K562 (cell line): ENCODE results near the gene MRPL38. TPM values are rescaled to one million over a fixed set of nuclear protein-coding genes. Genes with fewer than 3 reads are reported as not detected.

ENCODE experiments used
- ATAC-seq: fragments of 200-7000 bp; cut with Tn5 transposase; 3 replicates; pipeline ENCODE4 v1.9.1; 2020; ENCODE audit warnings: moderate library complexity
- BruUV-seq: library from RNA; stranded (reverse); fragments of 400-500 nt; replicated peaks from 2 replicates; lab custom pipeline; 2021; lab: Mats Ljungman, UMichigan
- CTCF ChIA-PET: fragments of 300-600 bp; formaldehyde crosslinking; extraction: SDS; loops from one replicate; lab custom pipeline; 2021; ENCODE audit warnings: low intra/inter-chr PET ratio; lab: Yijun Ruan, JAX
- POLR2A ChIA-PET: fragments of 300-600, 350-650 bp; sonication (Branson Sonifier 250); formaldehyde crosslinking; extraction: SDS; loops from one replicate; lab custom pipeline; 2021; ENCODE audit warnings: antibody characterized with exemption, inconsistent platforms; lab: Yijun Ruan, JAX
- DNase-seq, 4 experiments: peaks; one replicate each; pipeline versions ENCODE4 v3.0.0 to v3.0.0-alpha.2; 2011 to 2018; ENCODE audit warnings: low spot score in 3 of 4, mixed read lengths in 3 of 4; ENCODE audit errors: extremely low read depth in 1 of 4
- FAIRE-seq: peaks from 2 replicates; lab custom pipeline; 2011; peaks lifted over from hg19 to GRCh38; lab: Jason Lieb, UNC
- H2AFZ ChIP-seq: 2 replicates; pipeline ENCODE4 v1.6.0; 2011; ENCODE audit warnings: low read depth, low read length, control low read depth, inconsistent platforms
- H3K27ac ChIP-seq: fragments of 200-600 bp; 3 replicates; pipeline ENCODE4 v1.8.0; 2011; ENCODE audit warnings: low read depth, mild to moderate bottlenecking, control low read depth, inconsistent platforms, low read length, moderate library complexity, mixed read lengths; ENCODE audit errors: extremely low read depth
- H3K27me3 ChIP-seq, 2 experiments: fragments of 300-600 bp in 1 of 2; 2 replicates in 1 of 2; 3 replicates in 1 of 2; pipeline versions ENCODE4 v1.6.0 to v1.8.0; 2011; ENCODE audit warnings: inconsistent platforms in 2 of 2, low read length in 2 of 2, mild to moderate bottlenecking in 1 of 2, mixed read lengths in 1 of 2, moderate library complexity in 1 of 2; ENCODE audit not compliant: control insufficient read depth in 2 of 2, insufficient read depth in 2 of 2
- H3K36me3 ChIP-seq: fragments of 300-600 bp; 3 replicates; pipeline ENCODE4 v1.8.0; 2011; ENCODE audit warnings: mild to moderate bottlenecking, low read length, inconsistent platforms; ENCODE audit not compliant: control insufficient read depth, insufficient read depth
- H3K4me1 ChIP-seq, 2 experiments: fragments of 200-600 bp in 1 of 2; replicated peaks in 1 of 2; 2 replicates in 1 of 2; 3 replicates in 1 of 2; pipeline versions ENCODE4 v1.5.1 to v1.8.0; 2011; ENCODE audit warnings: inconsistent platforms in 2 of 2, low read length in 2 of 2, mild to moderate bottlenecking in 1 of 2, mixed read lengths in 1 of 2, moderate library complexity in 1 of 2; ENCODE audit not compliant: control insufficient read depth in 2 of 2, insufficient read depth in 2 of 2
- H3K4me2 ChIP-seq: 2 replicates; pipeline ENCODE4 v1.6.1; 2011; ENCODE audit warnings: low read length, control low read depth, inconsistent platforms, mixed read lengths; ENCODE audit not compliant: insufficient read depth
- H3K4me3 ChIP-seq: fragments of 200-600 bp; sonication (generic), shearing (Covaris generic); 2 replicates; pipeline ENCODE4 v1.5.1; 2016; ENCODE audit warnings: control low read depth, inconsistent platforms
- H3K79me2 ChIP-seq: fragments of 200-600 bp; 3 replicates; pipeline ENCODE4 v1.8.0; 2011; ENCODE audit warnings: low read length, inconsistent platforms; ENCODE audit not compliant: control insufficient read depth, insufficient read depth
- H3K9ac ChIP-seq, 2 experiments: 2 replicates each; pipeline versions ENCODE4 v1.6.0 to v1.6.1; 2011; ENCODE audit warnings: low read depth in 2 of 2, low read length in 2 of 2, control low read depth in 1 of 2, inconsistent platforms in 1 of 2, mild to moderate bottlenecking in 1 of 2, mixed read lengths in 1 of 2; ENCODE audit not compliant: insufficient read depth in 1 of 2
- H3K9me1 ChIP-seq: one replicate; pipeline ENCODE4 v1.6.0; 2011; ENCODE audit warnings: inconsistent platforms, mild to moderate bottlenecking, low read length, moderate library complexity; ENCODE audit not compliant: control insufficient read depth, insufficient read depth
- H3K9me3 ChIP-seq: replicated peaks from 2 replicates; pipeline ENCODE4 v1.5.1; 2011; ENCODE audit warnings: low read depth, low read length, inconsistent platforms; ENCODE audit not compliant: control insufficient read depth, insufficient read depth
- H4K20me1 ChIP-seq: replicated peaks from 2 replicates; pipeline ENCODE4 v1.6.1; 2011; ENCODE audit warnings: low read length, inconsistent platforms, mixed read lengths; ENCODE audit not compliant: control insufficient read depth, insufficient read depth
- CTBP1 ChIP-seq: fragments of 450-650 bp; IDR thresholded peaks from 2 replicates; pipeline ENCODE4 v1.6.1; 2016; ENCODE audit warnings: borderline replicate concordance
- SREBF1 ChIP-seq: fragments of 150-350 bp; IDR thresholded peaks from 2 replicates; pipeline ENCODE4 v1.6.1; 2014; ENCODE audit warnings: antibody characterized with exemption, low read depth, low read length, borderline replicate concordance
- ZNF140 ChIP-seq: fragments of 250-450 bp; sonication (Bioruptor Pico); IDR thresholded peaks from 2 replicates; pipeline ENCODE4 v1.8.0; 2021; ENCODE audit warnings: moderate library complexity, mild to moderate bottlenecking, inconsistent platforms
- WGBS: fragments of 100-300 bp; shearing (Covaris generic); methylation state at CpG from one replicate; pipeline ENCODE4 v1.1.6; 2016; ENCODE audit warnings: low coverage, mixed read lengths; ENCODE audit not compliant: insufficient coverage; ENCODE audit errors: missing lambda C conversion rate; 5-methylcytosine and 5-hydroxymethylcytosine counted together
- in situ Hi-C: fragments of 300-500 bp; cut with MboI; formaldehyde crosslinking; loops from 4 replicates; pipeline ENCODE4 v1.15.0; 2018; ENCODE audit warnings: inconsistent platforms, mixed read lengths
- intact Hi-C: fragments of 100-400 bp; cut with micrococcal nuclease; formaldehyde crosslinking; loops from 2 replicates; pipeline ENCODE4 v1.14.2; 2022
- polyA plus RNA-seq, 8 experiments: library from polyadenylated mRNA; depleted of rRNA in 4 of 8; stranded (reverse) in 5 of 8; unstranded in 3 of 8; fragments of >200 nt; fragmentation: Nextera tagmentation in 2 of 8; fragmentation: Illumina TruSeq in 1 of 8; extraction: Ambion mirVana in 2 of 8; extraction: Trizol in 1 of 8; gene quantifications; 2 replicates each; pipeline versions ENCODE4 v1.2.1 to v1.2.3, GENCODE V29; 2011 to 2014; ENCODE audit warnings: inconsistent platforms in 1 of 8, missing spikeins in 1 of 8
- total RNA-seq, 7 experiments: library from RNA; depleted of rRNA in 6 of 7; stranded (reverse); fragments of >200 nt in 6 of 7; fragmentation: Illumina TruSeq in 2 of 7; extraction: Trizol in 2 of 7; gene quantifications; 2 replicates each; pipeline versions ENCODE4 v1.2.1 to v1.2.3, GENCODE V29; 2011 to 2021; ENCODE audit warnings: low replicate concordance in 1 of 7

Gene MRPL38
- total and polyA plus RNA-seq, 9 of the 15 experiments (the other 6 are each of a cell fraction or from before 2014, with no cell fraction given): 4.5 to 154 (median 48.5) TPM

DNA sequence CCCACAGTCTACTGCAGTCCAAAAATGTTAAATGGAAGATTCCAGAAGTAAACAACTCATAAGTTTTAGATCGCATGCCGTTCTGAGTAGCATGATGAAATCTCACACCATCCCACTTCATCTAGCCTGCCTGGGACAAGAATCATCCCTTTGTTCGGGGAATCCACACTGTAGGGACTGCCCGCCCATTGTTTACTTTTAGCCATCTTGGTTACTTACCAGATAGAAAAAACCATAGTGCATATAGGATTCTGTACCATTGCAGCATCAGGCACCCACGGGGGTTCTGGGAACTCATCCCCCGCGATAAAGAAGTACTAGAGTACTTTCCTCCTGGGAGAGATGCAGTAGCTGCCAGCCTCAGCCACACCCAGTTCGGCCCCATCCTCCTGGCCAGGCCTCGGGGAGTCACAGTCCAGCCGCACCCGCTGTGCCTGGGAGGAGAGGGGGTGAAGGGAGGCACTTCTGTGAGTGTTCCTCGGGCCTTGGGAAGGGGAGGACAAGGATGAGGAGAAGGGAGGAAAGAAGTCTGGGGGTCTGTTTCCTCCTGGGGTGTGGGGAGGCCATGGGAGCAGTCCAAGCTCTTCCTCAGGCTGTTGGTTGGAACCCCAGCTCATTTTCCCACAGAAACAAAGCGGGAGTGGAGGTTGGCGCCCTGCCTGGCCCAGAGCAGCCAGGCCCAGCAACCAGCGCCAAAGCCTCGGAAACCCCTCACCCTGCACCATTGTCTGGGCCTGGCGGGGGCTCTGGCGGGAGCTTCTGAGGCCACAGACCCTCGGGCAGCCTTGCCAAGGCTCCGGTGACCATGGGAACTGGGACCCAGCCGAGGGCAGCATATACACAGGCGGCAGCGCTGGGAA, 35.2 kb downstream of the MRPL38 start:
- POLR2A ChIA-PET: interaction anchor here (0.6 to 15.8 kb wide), 9 partner anchors 8 to 640 kb away, joined by 3 to 169 read pairs (median 4); partner anchors contain the start of gene TRIM65
- BruUV-seq: no TSS peak
- H3K27ac ChIP-seq: no peak overlapping the region
- in situ Hi-C loops: no loop called here
- H3K27me3 ChIP-seq: no peaks in the 10 kb centered on the region
- H3K4me3 ChIP-seq: no peak overlapping the region
- peaks cover 19 to 39% of the 10 kb centered on the region in 2 experiments for H3K4me1 ChIP-seq
- no peaks in the 10 kb centered on the region for H4K20me1 ChIP-seq
- 48% methylated on average over 22 of the region's 23 CpGs for WGBS
- ATAC-seq (peak; percentile 46), DNase-seq (peak in 2 of 4 experiments; percentile 19 to 24), FAIRE-seq (no peak)
- H3K9ac ChIP-seq: peak overlapping the region in 1 of 2 experiments; percentile 82; a peak in 3 of 4 replicates
- H3K4me2 ChIP-seq: no peak overlapping the region
- intact Hi-C loops: no loop called here
- TF ChIP-seq ZNF140 (CRISPR knock-in tag) (no peak), CTBP1 (peak; percentile 38; the same call in 1 of the 2 replicates), SREBF1 (no peak)
- H3K9me3 ChIP-seq: no peaks in the 10 kb centered on the region
- H2AFZ ChIP-seq: peak overlapping the region; percentile 66
- CTCF ChIA-PET: no interaction called here
- H3K9me1 ChIP-seq: no peaks in the 10 kb centered on the region
- no peaks in the 10 kb centered on the region for H3K36me3 ChIP-seq
- no peaks in the 10 kb centered on the region for H3K79me2 ChIP-seq
